HEK293T (cell line): ENCODE results near the gene NFIA.

ENCODE experiments used
- CTCF ChIA-PET: fragments of 350-600 bp; formaldehyde crosslinking; extraction: SDS; loops from one replicate; lab custom pipeline; 2021; ENCODE audit warnings: antibody characterized with exemption, inconsistent platforms; lab: Yijun Ruan, JAX
- POLR2A ChIA-PET: fragments of 350-600 bp; formaldehyde crosslinking; extraction: SDS; loops from one replicate; lab custom pipeline; 2020; ENCODE audit warnings: antibody characterized with exemption, inconsistent platforms; lab: Yijun Ruan, JAX
- DNase-seq: peaks from one replicate; pipeline ENCODE4 v3.0.0; 2012; ENCODE audit warnings: mixed read lengths; ENCODE audit errors: extremely low spot score
- ARNT ChIP-seq: fragments of 450-650 bp; IDR thresholded peaks from 2 replicates; pipeline ENCODE4 v1.6.1; 2017; ENCODE audit warnings: mild to moderate bottlenecking
- BHLHE40 ChIP-seq: fragments of 450-650 bp; IDR thresholded peaks from 2 replicates; pipeline ENCODE4 v1.6.1; 2016; ENCODE audit warnings: mild to moderate bottlenecking, moderate library complexity, borderline replicate concordance
- CTBP1 ChIP-seq: fragments of 450-650 bp; IDR thresholded peaks from 2 replicates; pipeline ENCODE4 v1.6.1; 2016; ENCODE audit warnings: borderline replicate concordance
- ELF4 ChIP-seq: fragments of 450-650 bp; IDR thresholded peaks from 2 replicates; pipeline ENCODE4 v1.6.1; 2017; ENCODE audit warnings: antibody characterized with exemption
- FOXA1 ChIP-seq: fragments of 450-650 bp; IDR thresholded peaks from 2 replicates; pipeline ENCODE4 v1.6.1; 2016; ENCODE audit warnings: mild to moderate bottlenecking
- FOXK2 ChIP-seq: fragments of 450-650 bp; IDR thresholded peaks from 2 replicates; pipeline ENCODE4 v1.6.1; 2016; ENCODE audit warnings: mild to moderate bottlenecking
- FOXM1 ChIP-seq: fragments of 450-650 bp; IDR thresholded peaks from 2 replicates; pipeline ENCODE4 v1.6.1; 2017; ENCODE audit warnings: mild to moderate bottlenecking, borderline replicate concordance
- HDGF ChIP-seq: fragments of 450-650 bp; IDR thresholded peaks from 2 replicates; pipeline ENCODE4 v1.6.1; 2017; ENCODE audit warnings: antibody characterized with exemption, borderline replicate concordance
- L3MBTL2 ChIP-seq: fragments of 450-650 bp; conservative IDR thresholded peaks from 2 replicates; pipeline ENCODE4 v1.6.1; 2016; ENCODE audit warnings: mild to moderate bottlenecking
- LEF1 ChIP-seq: fragments of 450-650 bp; IDR thresholded peaks from 2 replicates; pipeline ENCODE4 v1.6.1; 2017; ENCODE audit warnings: mild to moderate bottlenecking, borderline replicate concordance
- NFRKB ChIP-seq: fragments of 450-650 bp; IDR thresholded peaks from 2 replicates; pipeline ENCODE4 v1.6.1; 2016; ENCODE audit warnings: mild to moderate bottlenecking, moderate library complexity
- PKNOX1 ChIP-seq: fragments of 450-650 bp; IDR thresholded peaks from 2 replicates; pipeline ENCODE4 v1.6.1; 2016
- SP1 ChIP-seq: fragments of 450-650 bp; IDR thresholded peaks from 2 replicates; pipeline ENCODE4 v1.6.1; 2017
- SUZ12 ChIP-seq: fragments of 450-650 bp; IDR thresholded peaks from 2 replicates; pipeline ENCODE4 v1.6.1; 2016; ENCODE audit warnings: mild to moderate bottlenecking
- TARDBP ChIP-seq: fragments of 450-650 bp; IDR thresholded peaks from 2 replicates; pipeline ENCODE4 v1.6.1; 2016
- ZNF384 ChIP-seq: fragments of 450-650 bp; IDR thresholded peaks from 2 replicates; pipeline ENCODE4 v1.6.1; 2016

The NFIA gene

GRCh38 chr1:61111084-61112004 lies 29.0 kb downstream of the NFIA start:
- no peak for DNase-seq
- ChIA-PET POLR2A (no interaction called here), CTCF (no interaction called here)
- TF ChIP-seq BHLHE40 (no peak), ARNT (no peak), FOXK2 (no peak), CTBP1 (peak; percentile 82; the same call in 1 of the 2 replicates), LEF1 (peak; percentile 85), FOXM1 (peak; percentile 80; the same call in 1 of the 2 replicates), FOXA1 (no peak), L3MBTL2 (no peak), PKNOX1 (peak; percentile 96), ZNF384 (peak; percentile 76), SP1 (no peak), SUZ12 (no peak)

- no peak for DNase-seq
- no peak for TF ChIP-seq FOXK2
- no peak for TF ChIP-seq SUZ12
- TF ChIP-seq SP1 = no peak
- no peak for TF ChIP-seq NFRKB
- no peak for TF ChIP-seq TARDBP
- ChIA-PET CTCF (interaction anchor here (0.7 kb wide), 1 partner anchor 21 kb away, joined by 3 read pairs; no protein-coding TSS in a partner anchor), POLR2A (no interaction called here)
Observed at GRCh38 chr1:61114178-61114870, 32.0 kb downstream of the NFIA start.

DNA sequence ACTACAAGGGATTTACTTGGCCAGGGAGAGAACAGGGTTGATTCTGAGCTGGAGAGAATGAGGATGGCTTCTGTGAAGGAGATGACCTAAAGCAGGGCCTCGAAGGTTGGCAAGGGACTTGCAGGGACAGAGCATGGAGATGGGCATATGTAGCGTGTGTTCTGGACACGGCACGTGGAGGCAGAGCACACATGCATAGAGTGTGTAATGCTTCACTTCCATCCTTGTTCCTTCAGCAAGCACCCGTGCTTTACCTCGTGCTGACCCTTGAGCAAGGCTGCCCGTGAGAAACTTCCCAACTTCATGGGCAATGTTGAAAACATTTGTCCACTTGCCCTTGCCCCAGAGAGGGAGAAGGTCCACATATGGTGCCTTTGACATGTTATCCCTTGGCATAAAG lies 33.1 kb downstream of the NFIA start:
- ChIA-PET POLR2A (no interaction called here), CTCF (interaction anchor here (0.7 kb wide), 1 partner anchor 20 kb away, joined by 3 read pairs; no protein-coding TSS in a partner anchor)
- no peak for TF ChIP-seq SP1
- TF ChIP-seq ELF4 = no peak
- TF ChIP-seq HDGF = no peak
- TF ChIP-seq LEF1 = no peak
- no peak for TF ChIP-seq FOXM1
- TF ChIP-seq TARDBP = no peak
- TF ChIP-seq FOXA1 = no peak
- no peak for TF ChIP-seq NFRKB
- no peak for TF ChIP-seq ARNT
- no peak for TF ChIP-seq FOXK2
- TF ChIP-seq BHLHE40 = no peak
- no peak for TF ChIP-seq SUZ12
- TF ChIP-seq CTBP1 = no peak
- TF ChIP-seq ZNF384 = no peak
- no peak for TF ChIP-seq PKNOX1
- TF ChIP-seq L3MBTL2 = no peak

GRCh38 chr1:61116421-61116820 lies 34.1 kb downstream of the NFIA start:
- no peak for DNase-seq
- no peak for TF ChIP-seq HDGF
- peak; percentile 57 for TF ChIP-seq PKNOX1
- ChIA-PET CTCF (no interaction called here), POLR2A (no interaction called here)

More for the DNA sequence above, 33.1 kb downstream of the NFIA start:
- DNase-seq = no peak

DNA sequence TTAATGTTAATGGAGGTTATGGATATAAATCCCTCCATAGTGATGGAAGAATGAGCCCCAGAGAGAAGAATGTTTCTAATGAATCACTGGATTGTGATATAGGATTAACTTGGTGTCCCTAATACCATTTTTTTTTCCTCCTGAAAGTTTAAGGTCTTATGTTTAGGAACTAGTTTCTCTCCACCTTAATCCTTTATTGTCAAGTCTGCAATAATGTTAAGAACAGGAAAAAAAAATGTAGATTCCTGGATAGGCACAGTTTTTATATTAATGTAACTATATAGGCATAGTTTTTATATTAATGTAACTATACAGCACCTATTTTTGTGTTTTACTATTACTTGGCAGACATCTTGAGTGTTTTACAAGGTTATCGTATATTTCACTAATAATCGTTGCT lies 34.9 kb downstream of the NFIA start:
- TF ChIP-seq FOXK2 (no peak), SUZ12 (no peak), PKNOX1 (no peak), FOXM1 (no peak), ZNF384 (no peak), SP1 (no peak), BHLHE40 (no peak), FOXA1 (no peak), ARNT (no peak), NFRKB (no peak), HDGF (no peak), LEF1 (no peak), TARDBP (no peak), CTBP1 (no peak), L3MBTL2 (no peak), ELF4 (no peak)
- DNase-seq = no peak
- ChIA-PET CTCF (no interaction called here), POLR2A (no interaction called here)
